ENCODE data around the gene STAP1.

Gene STAP1

GRCh38 chr4:67608027-67608426, 49.5 kb downstream of the STAP1 start:
- DNase-seq (ENCODE audit: extremely low read depth, low read depth): no peak
- no peak for TF ChIP-seq CTCF (IDR thresholded peaks at IDR 0.05; ENCODE audit: low read depth, low read length, missing control alignments)
- no peak overlapping the region for H3K4me3 ChIP-seq (replicated peaks; ENCODE audit: low read depth, low read length)

GRCh38 chr4:67614186-67614585, 55.7 kb downstream of the STAP1 start:
- DNase-seq (ENCODE audit: extremely low read depth, low read depth): no peak
- H3K4me3 ChIP-seq (replicated peaks; ENCODE audit: low read depth, low read length): no peak overlapping the region
- TF ChIP-seq CTCF (IDR thresholded peaks at IDR 0.05; ENCODE audit: low read depth, low read length, missing control alignments): no peak

- H3K4me3 ChIP-seq (replicated peaks; ENCODE audit: low read depth, low read length): no peak overlapping the region
- DNase-seq (ENCODE audit: extremely low read depth, low read depth): no peak
- TF ChIP-seq CTCF (IDR thresholded peaks at IDR 0.05; ENCODE audit: low read depth, low read length, missing control alignments): no peak
Observed at GRCh38 chr4:67615119-67615518, 56.6 kb downstream of the STAP1 start.

GRCh38 chr4:67616478-67616877, 58.0 kb downstream of the STAP1 start:
- DNase-seq (ENCODE audit: extremely low read depth, low read depth): no peak
- no peak for TF ChIP-seq CTCF (IDR thresholded peaks at IDR 0.05; ENCODE audit: low read depth, low read length, missing control alignments)
- H3K4me3 ChIP-seq (replicated peaks; ENCODE audit: low read depth, low read length): no peak overlapping the region

GRCh38 chr4:67624939-67625338, 66.4 kb downstream of the STAP1 start:
- H3K4me3 ChIP-seq (replicated peaks; ENCODE audit: low read depth, low read length): no peak overlapping the region
- no peak for DNase-seq (ENCODE audit: extremely low read depth, low read depth)
- no peak for TF ChIP-seq CTCF (IDR thresholded peaks at IDR 0.05; ENCODE audit: low read depth, low read length, missing control alignments)

GRCh38 chr4:67632492-67632891, 74.0 kb downstream of the STAP1 start:
- no peak for TF ChIP-seq CTCF (IDR thresholded peaks at IDR 0.05; ENCODE audit: low read depth, low read length, missing control alignments)
- no peak for DNase-seq (ENCODE audit: extremely low read depth, low read depth)
- H3K4me3 ChIP-seq (replicated peaks; ENCODE audit: low read depth, low read length): no peak overlapping the region

GRCh38 chr4:67634741-67635140, 76.2 kb downstream of the STAP1 start:
- H3K4me3 ChIP-seq (replicated peaks; ENCODE audit: low read depth, low read length): no peak overlapping the region
- no peak for TF ChIP-seq CTCF (IDR thresholded peaks at IDR 0.05; ENCODE audit: low read depth, low read length, missing control alignments)
- DNase-seq (ENCODE audit: extremely low read depth, low read depth): no peak

Data from HFF-Myc (cell line).